AG04449 (cell line): ENCODE measurements around the gene KIAA0586.
A peak's percentile ranks its signal among the peaks of the same experiment; 100 is the strongest.
"Not testable (repeated sequence)": the region's sequence is repeated elsewhere in the genome, so short reads cannot be mapped to it uniquely, and the experiment has no call there.

Source experiments
- CTCF ChIA-PET: fragments of 350-600 bp; formaldehyde crosslinking; extraction: SDS; loops from one replicate; lab custom pipeline; 2021; ENCODE audit warnings: antibody characterized with exemption; lab: Yijun Ruan, JAX
- POLR2A ChIA-PET: fragments of 400-600, 350-600 bp; formaldehyde crosslinking; extraction: SDS; loops from one replicate; lab custom pipeline; 2020; ENCODE audit warnings: antibody characterized with exemption, inconsistent platforms; lab: Yijun Ruan, JAX
- DNase-seq: peaks from one replicate; pipeline ENCODE4 v3.0.0-alpha.2; 2010; ENCODE audit warnings: low read depth, low spot score
- H3K4me3 ChIP-seq: 2 replicates; pipeline ENCODE4 v1.5.1; 2011; ENCODE audit warnings: low read depth, mild to moderate bottlenecking, control low read depth, low read length
- TF ChIP-seq, protein P1 (sequence below): IDR thresholded peaks from one replicate; pipeline ENCODE4 v1.5.1; 2011; ENCODE audit warnings: mild to moderate bottlenecking, moderate library complexity, low read length, control low read depth, inconsistent platforms; ENCODE audit not compliant: insufficient read depth; ENCODE audit errors: missing control alignments

The KIAA0586 gene

DNA sequence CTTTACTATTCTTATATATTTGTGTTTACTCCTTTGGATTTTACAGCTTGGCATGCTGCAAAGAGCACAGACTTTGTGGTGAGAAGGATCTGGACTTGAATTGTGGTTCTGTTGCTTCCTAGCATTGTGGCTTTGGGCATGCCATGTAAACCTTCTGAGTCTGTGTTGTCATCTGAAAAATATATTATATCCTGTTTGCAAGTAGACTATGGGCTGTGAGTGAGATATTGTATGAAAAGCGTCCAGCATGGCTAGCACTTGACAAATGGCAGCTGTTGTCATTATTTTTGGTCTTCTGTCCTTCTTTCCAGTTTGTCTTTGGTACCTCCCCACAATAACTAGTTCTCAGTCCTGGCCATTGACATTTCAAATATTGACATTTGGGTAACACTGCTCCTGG is 148.4 kb downstream of the KIAA0586 start:
- ChIA-PET POLR2A (no interaction called here), CTCF (no interaction called here)
- TF ChIP-seq, protein P1, sequence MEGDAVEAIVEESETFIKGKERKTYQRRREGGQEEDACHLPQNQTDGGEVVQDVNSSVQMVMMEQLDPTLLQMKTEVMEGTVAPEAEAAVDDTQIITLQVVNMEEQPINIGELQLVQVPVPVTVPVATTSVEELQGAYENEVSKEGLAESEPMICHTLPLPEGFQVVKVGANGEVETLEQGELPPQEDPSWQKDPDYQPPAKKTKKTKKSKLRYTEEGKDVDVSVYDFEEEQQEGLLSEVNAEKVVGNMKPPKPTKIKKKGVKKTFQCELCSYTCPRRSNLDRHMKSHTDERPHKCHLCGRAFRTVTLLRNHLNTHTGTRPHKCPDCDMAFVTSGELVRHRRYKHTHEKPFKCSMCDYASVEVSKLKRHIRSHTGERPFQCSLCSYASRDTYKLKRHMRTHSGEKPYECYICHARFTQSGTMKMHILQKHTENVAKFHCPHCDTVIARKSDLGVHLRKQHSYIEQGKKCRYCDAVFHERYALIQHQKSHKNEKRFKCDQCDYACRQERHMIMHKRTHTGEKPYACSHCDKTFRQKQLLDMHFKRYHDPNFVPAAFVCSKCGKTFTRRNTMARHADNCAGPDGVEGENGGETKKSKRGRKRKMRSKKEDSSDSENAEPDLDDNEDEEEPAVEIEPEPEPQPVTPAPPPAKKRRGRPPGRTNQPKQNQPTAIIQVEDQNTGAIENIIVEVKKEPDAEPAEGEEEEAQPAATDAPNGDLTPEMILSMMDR, result no peak
- DNase-seq, result no peak
- no peak overlapping the region for H3K4me3 ChIP-seq

DNA sequence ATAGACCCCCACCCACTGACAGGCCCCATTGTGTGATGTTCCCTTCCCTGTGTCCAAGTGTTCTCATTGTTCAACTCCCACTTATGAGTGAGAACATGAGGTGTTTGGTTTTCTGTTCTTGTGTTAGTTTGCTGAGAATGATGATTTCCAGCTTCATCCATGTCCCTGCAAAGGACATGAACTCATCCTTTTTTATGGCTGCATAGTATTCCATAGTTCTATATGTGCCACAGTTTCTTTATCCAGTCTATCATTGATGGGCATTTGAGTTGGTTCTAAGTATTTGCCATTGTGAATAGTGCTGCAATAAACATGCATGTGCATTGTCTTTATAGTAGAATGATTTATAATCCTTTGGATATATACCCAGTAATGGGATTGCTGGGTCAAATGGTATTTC is 152.5 kb downstream of the KIAA0586 start:
- CTCF ChIA-PET, POLR2A ChIA-PET, DNase-seq, H3K4me3 ChIP-seq: not testable (repeated sequence)

DNA sequence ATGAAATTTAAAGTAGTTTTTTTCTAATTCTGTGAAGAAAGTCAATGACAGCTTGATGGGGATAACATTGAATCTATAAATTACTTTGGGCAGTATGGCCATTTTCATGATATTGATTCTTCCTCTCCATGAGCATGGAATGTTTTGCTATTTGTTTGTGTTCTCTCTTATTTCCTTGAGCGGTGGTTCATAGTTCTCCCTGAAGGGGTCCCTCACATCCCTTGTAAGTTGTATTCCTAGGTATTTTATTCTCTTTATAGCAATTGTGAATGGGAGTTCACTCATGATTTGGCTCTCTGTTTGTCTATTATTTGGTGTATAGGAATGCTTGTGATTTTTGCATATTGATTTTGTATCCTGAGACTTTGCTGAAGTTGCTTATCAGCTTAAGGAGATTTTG is 153.9 kb downstream of the KIAA0586 start:
- POLR2A ChIA-PET, H3K4me3 ChIP-seq, DNase-seq, CTCF ChIA-PET: not testable (repeated sequence)

DNA sequence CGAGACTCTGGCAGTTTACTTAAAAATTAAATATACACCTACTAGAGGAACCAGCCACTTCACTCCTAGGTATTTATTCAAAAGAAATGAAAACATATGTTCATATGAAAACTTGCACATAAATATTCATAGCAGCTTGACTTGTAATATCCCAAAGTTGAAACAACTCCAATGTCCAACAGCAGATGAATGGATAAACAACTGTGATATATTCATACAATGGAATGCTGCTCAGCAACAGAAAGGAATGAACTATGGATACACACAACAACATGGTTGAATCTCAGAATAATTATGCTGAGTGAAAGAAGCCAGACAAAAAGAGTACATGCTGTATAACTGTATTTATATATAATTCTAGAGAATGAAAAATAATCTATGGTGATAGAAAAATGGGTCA is 156.9 kb downstream of the KIAA0586 start:
- H3K4me3 ChIP-seq, result no peak overlapping the region

DNA sequence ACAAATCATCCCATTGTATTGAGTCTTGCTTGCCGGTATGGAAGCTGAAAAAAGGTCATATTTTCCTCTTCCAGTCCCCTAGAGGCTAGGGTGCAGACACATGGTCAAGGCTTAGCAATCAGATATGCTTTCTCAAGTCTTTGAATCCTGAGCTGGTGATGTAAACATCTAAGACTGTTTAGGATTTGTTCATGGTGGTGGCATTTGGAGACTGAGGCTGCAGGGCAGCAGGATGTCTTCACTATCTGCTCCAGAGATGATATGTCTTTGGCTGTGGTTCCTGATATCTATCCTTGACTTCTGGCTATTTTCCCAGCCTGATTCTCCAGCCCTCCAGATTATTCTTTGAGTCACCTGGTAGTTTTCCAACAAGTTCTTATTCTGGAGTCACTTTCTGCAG is 159.8 kb downstream of the KIAA0586 start:
- POLR2A ChIA-PET, result no interaction called here
- DNase-seq, result peak; percentile 54
- TF ChIP-seq, protein P1, result no peak
- CTCF ChIA-PET, result interaction anchor here (1.2 kb wide), 1 partner anchor 18 kb away, joined by 3 read pairs; no protein-coding TSS in a partner anchor
- H3K4me3 ChIP-seq, result no peak overlapping the region

More for the DNA sequence above, 156.9 kb downstream of the KIAA0586 start:
- DNase-seq, result no peak
- TF ChIP-seq, protein P1, result no peak
- POLR2A ChIA-PET, result interaction anchor here (1.0 kb wide), 1 partner anchor 53 kb away, joined by 3 read pairs; no protein-coding TSS in a partner anchor
- CTCF ChIA-PET, result interaction anchor here (0.6 to 2.1 kb wide), 4 partner anchors 9 to 83 kb away, joined by 3 to 6 read pairs (median 4); no protein-coding TSS in a partner anchor

DNA sequence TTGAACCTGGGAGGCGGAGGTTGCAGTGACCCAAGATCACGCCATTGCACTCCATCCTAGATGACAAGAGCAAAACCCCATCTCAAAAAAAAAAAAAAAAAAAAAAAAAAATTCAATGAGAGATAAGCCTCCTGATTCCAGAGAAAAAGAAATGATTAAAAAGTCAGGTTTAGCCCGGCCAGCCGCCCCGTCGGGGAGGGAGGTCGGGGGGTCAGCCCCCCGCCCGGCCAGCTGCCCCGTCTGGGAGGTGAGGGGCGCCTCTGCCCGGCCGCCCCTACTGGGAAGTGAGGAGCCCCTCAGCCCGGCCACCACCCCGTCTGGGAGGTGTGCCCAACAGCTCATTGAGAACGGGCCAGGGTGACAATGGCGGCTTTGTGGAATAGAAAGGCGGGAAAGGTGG is 160.8 kb downstream of the KIAA0586 start:
- POLR2A ChIA-PET, DNase-seq, H3K4me3 ChIP-seq: not testable (repeated sequence)
- CTCF ChIA-PET, result interaction anchor here (1.2 kb wide), 1 partner anchor 19 kb away, joined by 3 read pairs; no protein-coding TSS in a partner anchor

DNA sequence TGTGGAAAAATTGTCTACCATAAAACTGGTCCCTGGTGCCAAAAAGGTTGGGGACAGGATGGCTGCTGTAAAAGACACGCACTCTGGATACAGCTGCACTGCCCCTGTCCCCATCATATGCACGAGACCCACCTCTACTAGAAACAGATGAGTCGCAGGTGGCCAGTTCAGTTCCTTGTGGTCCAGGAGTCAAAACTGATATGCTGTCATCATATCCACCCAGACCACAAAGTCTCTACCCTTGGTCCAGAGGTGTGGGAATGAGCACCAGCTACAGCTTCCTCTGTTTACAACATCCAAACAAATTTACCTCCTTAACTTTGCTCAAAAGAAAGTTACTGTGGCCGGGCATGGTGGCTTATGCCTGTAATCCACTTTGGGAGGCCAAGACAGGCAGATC is 166.5 kb downstream of the KIAA0586 start:
- H3K4me3 ChIP-seq, result no peak overlapping the region
- DNase-seq, result no peak
- POLR2A ChIA-PET, result no interaction called here
- TF ChIP-seq, protein P1, result no peak
- CTCF ChIA-PET, result no interaction called here

DNA sequence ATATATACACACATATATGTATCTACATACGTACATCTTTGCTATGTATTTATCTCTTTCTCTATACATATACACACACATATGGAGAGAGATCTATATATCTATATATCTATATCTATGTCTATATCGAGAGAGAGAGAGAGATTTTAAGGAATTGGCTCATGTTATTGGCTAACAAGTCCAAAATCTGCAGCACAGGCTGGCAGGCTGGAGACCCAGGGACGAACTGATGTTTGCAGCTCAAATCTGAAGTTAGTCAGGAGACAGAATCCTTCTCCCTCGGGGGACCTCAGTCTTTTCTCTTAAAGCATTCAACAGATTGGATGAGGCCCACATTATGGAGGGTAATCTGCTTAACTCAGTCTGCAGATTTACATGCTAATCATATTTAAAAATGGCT is 169.5 kb downstream of the KIAA0586 start:
- H3K4me3 ChIP-seq, result no peak overlapping the region
- no peak for DNase-seq
- TF ChIP-seq, protein P1, result no peak
- ChIA-PET CTCF (no interaction called here), POLR2A (no interaction called here)
